PC-9 (cell line): ENCODE results near the gene STX8. TPM values are rescaled to one million over a fixed set of nuclear protein-coding genes. Genes with fewer than 3 reads are reported as not detected.
"Not testable (repeated sequence)": the region's sequence is repeated elsewhere in the genome, so short reads cannot be mapped to it uniquely, and the experiment has no call there.

Experiments used
- BruUV-seq: library from RNA; stranded (reverse); fragments of 400-500 nt; replicated peaks from 2 replicates; lab custom pipeline; 2021; lab: Mats Ljungman, UMichigan
- CTCF ChIA-PET: fragments of 300-600 bp; sonication (Branson Sonifier 250); formaldehyde crosslinking; loops from one replicate; lab custom pipeline; 2022; ENCODE audit warnings: antibody characterized with exemption; lab: Charles Lee
- POLR2A ChIA-PET: fragments of 300-600 bp; sonication (Branson Sonifier 250); formaldehyde crosslinking; loops from one replicate; lab custom pipeline; 2022; ENCODE audit warnings: antibody characterized with exemption; ENCODE audit not compliant: unreplicated experiment; lab: Charles Lee
- DNase-seq, 2 experiments: peaks; one replicate each; pipeline versions ENCODE4 v3.0.0 to v3.0.0-alpha.2; 2015 to 2022; ENCODE audit warnings: mixed read lengths in 1 of 2
- H2AFZ ChIP-seq: fragments of 200-600 bp; sonication (generic); 2 replicates; pipeline ENCODE4 v1.8.1; 2017; ENCODE audit warnings: antibody characterized with exemption
- H3F3A ChIP-seq: fragments of 200-600 bp; sonication (generic); 2 replicates; pipeline ENCODE4 v1.8.1; 2017; ENCODE audit warnings: antibody characterized with exemption, mild to moderate bottlenecking, low read depth; ENCODE audit not compliant: insufficient read depth
- H3K27ac ChIP-seq: fragments of 200-600 bp; sonication (generic); 2 replicates; pipeline ENCODE4 v1.6.1; 2016; ENCODE audit warnings: mixed run types
- H3K27me3 ChIP-seq: fragments of 200-600 bp; sonication (generic); 2 replicates; pipeline ENCODE4 v1.6.1; 2016; ENCODE audit warnings: low read depth, mixed run types; ENCODE audit not compliant: insufficient read depth
- H3K36me3 ChIP-seq: fragments of 200-600 bp; sonication (generic); 2 replicates; pipeline ENCODE4 v1.6.1; 2016; ENCODE audit warnings: low read depth, mixed run types
- H3K4me1 ChIP-seq: fragments of 200-600 bp; sonication (generic); replicated peaks from 2 replicates; pipeline ENCODE4 v1.6.1; 2016; ENCODE audit warnings: mixed run types; ENCODE audit not compliant: insufficient read depth
- H3K4me2 ChIP-seq: fragments of 200-600 bp; sonication (generic); 2 replicates; pipeline ENCODE4 v1.6.1; 2017; ENCODE audit warnings: mixed run types
- H3K4me3 ChIP-seq: fragments of 200-600 bp; sonication (generic); 2 replicates; pipeline ENCODE4 v1.6.1; 2016; ENCODE audit warnings: mixed run types
- H3K79me2 ChIP-seq: fragments of 200-600 bp; sonication (generic); 2 replicates; pipeline ENCODE4 v1.6.1; 2017; ENCODE audit warnings: low read depth, mixed run types
- H3K9me2 ChIP-seq: fragments of 200-600 bp; sonication (generic); 2 replicates; pipeline ENCODE4 v1.8.1; 2017; ENCODE audit warnings: mild to moderate bottlenecking; ENCODE audit not compliant: insufficient read depth
- H3K9me3 ChIP-seq: fragments of 200-600 bp; sonication (generic); 2 replicates; pipeline ENCODE4 v1.8.1; 2016; ENCODE audit warnings: low read depth; ENCODE audit not compliant: insufficient read depth
- H4K20me1 ChIP-seq: fragments of 200-600 bp; sonication (generic); 2 replicates; pipeline ENCODE4 v1.8.1; 2017; ENCODE audit not compliant: insufficient read depth
- CTCF ChIP-seq: fragments of 200-600 bp; sonication (generic); conservative IDR thresholded peaks from 2 replicates; pipeline ENCODE4 v1.6.1; 2017; ENCODE audit warnings: mixed run types, antibody characterized with exemption, mild to moderate bottlenecking, moderate library complexity
- EZH2 ChIP-seq: fragments of 200-600 bp; sonication (generic); IDR thresholded peaks from 2 replicates; pipeline ENCODE4 v1.8.0; 2017; ENCODE audit warnings: antibody characterized with exemption, low read depth
- intact Hi-C: fragments of 100-400 bp; cut with micrococcal nuclease; formaldehyde crosslinking; loops from one replicate; pipeline ENCODE4 v1.10.0; 2022; ENCODE audit not compliant: unreplicated experiment
- total RNA-seq: library from RNA; stranded (reverse); gene quantifications from 2 replicates; pipeline ENCODE4 v1.2.3, GENCODE V29; 2021

Gene STX8
- total RNA-seq, 1 experiment from 2014 or later: 60.6 TPM

GRCh38 chr17:9457005-9457404 lies 118.6 kb downstream of the STX8 start:
- no peaks in the 10 kb centered on the region for H3K4me1 ChIP-seq
- H3F3A ChIP-seq: no peaks in the 10 kb centered on the region
- no peak overlapping the region for H2AFZ ChIP-seq
- H3K79me2 ChIP-seq: no peaks in the 10 kb centered on the region
- no peak overlapping the region for H3K4me3 ChIP-seq
- BruUV-seq: no TSS peak
- no peaks in the 10 kb centered on the region for H3K36me3 ChIP-seq
- no peak overlapping the region for H3K4me2 ChIP-seq
- no peaks in the 10 kb centered on the region for H3K9me2 ChIP-seq
- DNase-seq: no peak
- CTCF ChIA-PET: no interaction called here
- no peaks in the 10 kb centered on the region for H3K9me3 ChIP-seq
- POLR2A ChIA-PET: no interaction called here
- no peaks in the 10 kb centered on the region for H3K27me3 ChIP-seq
- TF ChIP-seq CTCF: no peak
- no peak for TF ChIP-seq EZH2
- H3K27ac ChIP-seq: no peak overlapping the region
- H4K20me1 ChIP-seq: no peaks in the 10 kb centered on the region
- intact Hi-C loops: no loop called here

GRCh38 chr17:9456330-9456729 lies 119.3 kb downstream of the STX8 start:
- Histone ChIP-seq H3K9me2 (no peaks in the 10 kb centered on the region), H3K9me3 (no peaks in the 10 kb centered on the region), H4K20me1 (no peaks in the 10 kb centered on the region), H3K4me3 (no peak overlapping the region), H3K4me2 (no peak overlapping the region), H3K4me1 (no peaks in the 10 kb centered on the region), H3K79me2 (no peaks in the 10 kb centered on the region), H3K27me3 (no peaks in the 10 kb centered on the region), H3K27ac (no peak overlapping the region), H2AFZ (no peak overlapping the region), H3F3A (no peaks in the 10 kb centered on the region), H3K36me3 (no peaks in the 10 kb centered on the region)
- no peak for DNase-seq
- no TSS peak for BruUV-seq
- ChIA-PET CTCF (no interaction called here), POLR2A (no interaction called here)
- TF ChIP-seq EZH2 (no peak), CTCF (no peak)
- intact Hi-C loops: no loop called here

GRCh38 chr17:9451934-9452333 lies 123.7 kb downstream of the STX8 start:
- no peaks in the 10 kb centered on the region for H3K79me2 ChIP-seq
- H3F3A ChIP-seq: no peaks in the 10 kb centered on the region
- H3K9me2 ChIP-seq: no peaks in the 10 kb centered on the region
- no peaks in the 10 kb centered on the region for H3K36me3 ChIP-seq
- TF ChIP-seq EZH2 (no peak), CTCF (no peak)
- BruUV-seq: no TSS peak
- no peak overlapping the region for H2AFZ ChIP-seq
- H4K20me1 ChIP-seq: no peaks in the 10 kb centered on the region
- H3K4me2 ChIP-seq: no peak overlapping the region
- ChIA-PET POLR2A (interaction anchor here (0.6 kb wide), 1 partner anchor 313 kb away, joined by 7 read pairs; no protein-coding TSS in a partner anchor), CTCF (no interaction called here)
- H3K27ac ChIP-seq: no peak overlapping the region
- H3K4me1 ChIP-seq: no peaks in the 10 kb centered on the region
- intact Hi-C loops: no loop called here
- no peaks in the 10 kb centered on the region for H3K27me3 ChIP-seq
- no peaks in the 10 kb centered on the region for H3K9me3 ChIP-seq
- no peak overlapping the region for H3K4me3 ChIP-seq
- DNase-seq: no peak

DNA sequence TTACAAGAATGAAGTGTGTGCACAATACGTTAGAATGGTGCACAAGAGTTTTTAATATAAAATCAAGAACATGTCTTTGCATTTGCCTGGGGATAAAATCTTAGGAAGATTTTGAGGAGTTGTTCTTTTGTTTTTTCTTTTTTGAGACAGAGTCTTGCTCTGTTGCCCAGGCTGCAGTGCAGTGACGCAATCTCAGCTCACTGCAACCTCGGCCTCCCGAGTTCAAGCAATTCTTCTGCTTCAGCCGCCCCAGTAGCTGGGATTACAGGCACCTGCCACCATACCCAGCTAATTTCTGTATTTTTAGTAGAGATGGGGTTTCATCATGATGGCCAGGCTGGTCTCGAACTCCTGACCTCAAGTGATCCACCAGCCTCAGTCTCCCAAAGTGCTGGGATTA lies 128.3 kb downstream of the STX8 start:
- H3K79me2 ChIP-seq, H3F3A ChIP-seq, DNase-seq, BruUV-seq, H3K9me3 ChIP-seq, H3K36me3 ChIP-seq, H2AFZ ChIP-seq, H3K27ac ChIP-seq, H3K9me2 ChIP-seq, H3K4me1 ChIP-seq, H3K4me3 ChIP-seq, intact Hi-C loops, H3K4me2 ChIP-seq, H3K27me3 ChIP-seq, POLR2A ChIA-PET, H4K20me1 ChIP-seq: not testable (repeated sequence)
- CTCF ChIA-PET: interaction anchor here (0.6 kb wide), 1 partner anchor 75 kb away, joined by 5 read pairs; no protein-coding TSS in a partner anchor
